Neural progenitor cell (in vitro differentiated cells): ENCODE results near the gene LAX1. TPM values are rescaled to one million over a fixed set of nuclear protein-coding genes. Genes with fewer than 3 reads are reported as not detected.
A peak's percentile ranks its signal among the peaks of the same experiment; 100 is the strongest.

Experiments
- DNase-seq: peaks from one replicate; pipeline ENCODE4 v3.0.0-alpha.2; 2016; ENCODE audit warnings: low spot score
- H2AFZ ChIP-seq: fragments of 200-600 bp; sonication (generic); replicated peaks from 2 replicates; pipeline ENCODE4 v1.6.1; 2016; ENCODE audit warnings: antibody characterized with exemption
- H3F3A ChIP-seq: fragments of 200-600 bp; sonication (generic); 2 replicates; pipeline ENCODE4 v1.6.1; 2016; ENCODE audit warnings: antibody characterized with exemption, low read depth
- H3K27ac ChIP-seq: fragments of 200-600 bp; sonication (generic); 2 replicates; pipeline ENCODE4 v1.5.1; 2016; ENCODE audit warnings: mild to moderate bottlenecking
- H3K27me3 ChIP-seq: fragments of 200-600 bp; sonication (generic); 2 replicates; pipeline ENCODE4 v1.6.1; 2016; ENCODE audit warnings: mild to moderate bottlenecking, moderate library complexity
- H3K36me3 ChIP-seq: fragments of 200-600 bp; sonication (generic); 2 replicates; pipeline ENCODE4 v1.5.1; 2016
- H3K4me1 ChIP-seq: fragments of 200-600 bp; sonication (generic); 2 replicates; pipeline ENCODE4 v1.6.1; 2016; ENCODE audit warnings: mixed run types
- H3K4me2 ChIP-seq: fragments of 200-600 bp; sonication (generic); 2 replicates; pipeline ENCODE4 v1.6.1; 2016
- H3K4me3 ChIP-seq: fragments of 200-600 bp; sonication (generic); 2 replicates; pipeline ENCODE4 v1.5.1; 2016
- H3K79me2 ChIP-seq: fragments of 200-600 bp; sonication (generic); 2 replicates; pipeline ENCODE4 v1.6.1; 2016; ENCODE audit warnings: low read depth
- H3K9ac ChIP-seq: fragments of 200-600 bp; sonication (generic); 2 replicates; pipeline ENCODE4 v1.6.1; 2016
- H3K9me3 ChIP-seq: fragments of 200-600 bp; sonication (generic); 2 replicates; pipeline ENCODE4 v1.5.1; 2016; ENCODE audit warnings: low read depth
- H4K20me1 ChIP-seq: fragments of 200-600 bp; sonication (generic); 2 replicates; pipeline ENCODE4 v1.6.1; 2016; ENCODE audit warnings: low read depth
- H3K27ac Mint-ChIP-seq: 3 replicates; pipeline ENCODE4 v1.8.0; 2021; ENCODE audit warnings: mixed read lengths
- H3K27me3 Mint-ChIP-seq: 2 replicates; pipeline ENCODE4 v1.8.0; 2022; ENCODE audit warnings: low read depth, mild to moderate bottlenecking, inconsistent platforms, moderate library complexity, mixed read lengths; ENCODE audit not compliant: insufficient read depth
- H3K36me3 Mint-ChIP-seq: 3 replicates; pipeline ENCODE4 v1.8.0; 2021; ENCODE audit warnings: mixed read lengths
- H3K4me1 Mint-ChIP-seq: 3 replicates; pipeline ENCODE4 v1.8.0; 2021; ENCODE audit warnings: mixed read lengths
- H3K4me3 Mint-ChIP-seq: 3 replicates; pipeline ENCODE4 v1.8.0; 2021; ENCODE audit warnings: mild to moderate bottlenecking, moderate library complexity, mixed read lengths
- H3K9me3 Mint-ChIP-seq: 3 replicates; pipeline ENCODE4 v1.8.0; 2020; ENCODE audit warnings: mixed read lengths
- CTCF ChIP-seq: fragments of 200-600 bp; sonication (generic); IDR thresholded peaks from 2 replicates; pipeline ENCODE4 v1.5.1; 2017; ENCODE audit warnings: antibody characterized with exemption, mild to moderate bottlenecking
- EZH2 ChIP-seq: fragments of 200-600 bp; sonication (generic); IDR thresholded peaks from 2 replicates; pipeline ENCODE4 v1.6.1; 2017; ENCODE audit warnings: antibody characterized with exemption, mild to moderate bottlenecking, moderate library complexity
- EZH2phosphoT487 ChIP-seq: fragments of 200-600 bp; sonication (generic); IDR thresholded peaks from 2 replicates; pipeline ENCODE4 v1.6.1; 2017; ENCODE audit warnings: antibody characterized with exemption
- small RNA-seq: library from RNA; depleted of rRNA; stranded (forward); fragments of <200 nt; gene quantifications from one replicate; pipeline ENCODE3, GENCODE V24; 2015
- total RNA-seq: library from RNA; depleted of rRNA; stranded (reverse); fragments of >200 nt; gene quantifications from 2 replicates; pipeline ENCODE4 v1.2.3, GENCODE V29; 2015; ENCODE audit warnings: low replicate concordance

The LAX1 gene
- total RNA-seq, 1 donor from 2014 or later: not detected

GRCh38 chr1:203818399-203818798 lies 53.4 kb downstream of the LAX1 start:
- H3K27ac Mint-ChIP-seq: no peak overlapping the region
- Histone ChIP-seq H3K4me3 (no peak overlapping the region), H2AFZ (no peak overlapping the region), H4K20me1 (peaks cover 29% of the 10 kb centered on the region), H3K27me3 (no peaks in the 10 kb centered on the region), H3K4me1 (no peaks in the 10 kb centered on the region), H3K27ac (no peak overlapping the region), H3F3A (no peaks in the 10 kb centered on the region), H3K36me3 (peaks cover 10% of the 10 kb centered on the region), H3K9ac (no peak overlapping the region), H3K4me2 (no peak overlapping the region), H3K9me3 (no peaks in the 10 kb centered on the region), H3K79me2 (peaks cover 47% of the 10 kb centered on the region)
- peaks cover 32% of the 10 kb centered on the region for H3K36me3 Mint-ChIP-seq
- no peak overlapping the region for H3K4me3 Mint-ChIP-seq
- no peaks in the 10 kb centered on the region for H3K4me1 Mint-ChIP-seq
- TF ChIP-seq EZH2phosphoT487 (no peak), CTCF (no peak), EZH2 (no peak)
- DNase-seq: no peak
- H3K9me3 Mint-ChIP-seq: no peaks in the 10 kb centered on the region
- H3K27me3 Mint-ChIP-seq: peaks cover 2% of the 10 kb centered on the region

- H3K9me3 ChIP-seq: no peaks in the 10 kb centered on the region
- H3K27me3 ChIP-seq: no peaks in the 10 kb centered on the region
- no peak overlapping the region for H3K4me3 ChIP-seq
- Mint-ChIP-seq H3K9me3 (no peaks in the 10 kb centered on the region), H3K4me1 (no peaks in the 10 kb centered on the region), H3K27me3 (peaks cover 2% of the 10 kb centered on the region), H3K36me3 (peaks cover 44% of the 10 kb centered on the region), H3K27ac (no peak overlapping the region), H3K4me3 (no peak overlapping the region)
- TF ChIP-seq EZH2 (no peak), CTCF (no peak), EZH2phosphoT487 (no peak)
- DNase-seq: no peak
- H3K36me3 ChIP-seq: peaks cover 9% of the 10 kb centered on the region
- peaks cover 49% of the 10 kb centered on the region for H3K79me2 ChIP-seq
- H3K27ac ChIP-seq: no peak overlapping the region
- no peak overlapping the region for H3K4me2 ChIP-seq
- H3K9ac ChIP-seq: no peak overlapping the region
- peaks cover 21% of the 10 kb centered on the region for H4K20me1 ChIP-seq
- peaks cover 2% of the 10 kb centered on the region for H3F3A ChIP-seq
- H3K4me1 ChIP-seq: no peaks in the 10 kb centered on the region
- H2AFZ ChIP-seq: no peak overlapping the region
Observed at GRCh38 chr1:203823306-203823705, 58.3 kb downstream of the LAX1 start.

Small RNAs within 50 kb of the gene (small RNA-seq; reads per million reads assigned to genes)
- gene SNORA77 (218 reads per million, percentile 99 among the genes with 10 or more reads in this experiment), gene ZC3H11A (0.41 reads per million, percentile 44 among the genes with 10 or more reads in this experiment)

Other genes starting within 250 kb of the LAX1 start
- 39.6 and 39.8 TPM in 2 replicates for gene ATP2B4, start 138.4 kb upstream of the LAX1 start, total RNA-seq
- gene ZBED6, start 30.4 kb downstream of the LAX1 start, total RNA-seq: 6.9 and 10.3 TPM in 2 replicates
- gene ZC3H11A, start 30.4 kb downstream of the LAX1 start, total RNA-seq: 113 and 142 TPM in 2 replicates
- 239 and 430 TPM in 2 replicates for gene SNRPE, start 96.4 kb downstream of the LAX1 start, total RNA-seq